A549 (cell line): ENCODE results near the gene RNF166. TPM values are rescaled to one million over a fixed set of nuclear protein-coding genes. Genes with fewer than 3 reads are reported as not detected.

Experiments used
- ATAC-seq, 2 experiments: fragments of 200-7000 bp in 1 of 2; fragments of >200 bp in 1 of 2; cut with Nextera tagmentation in 1 of 2; cut with Tn5 transposase in 1 of 2; 3 replicates each; pipeline versions ENCODE4 v1.8.0 to v1.9.1; 2018 to 2020; ENCODE audit warnings: mild to moderate bottlenecking in 1 of 2, moderate library complexity in 1 of 2
- CTCF ChIA-PET: fragments of 300-600 bp; sonication (Branson Sonifier 250); formaldehyde crosslinking; extraction: SDS; loops from one replicate; lab custom pipeline; 2021; ENCODE audit warnings: antibody characterized with exemption, inconsistent platforms; lab: Yijun Ruan, JAX
- POLR2A ChIA-PET: fragments of 350-600 bp; formaldehyde crosslinking; extraction: SDS; loops from one replicate; lab custom pipeline; 2021; ENCODE audit warnings: antibody characterized with exemption, inconsistent platforms; lab: Yijun Ruan, JAX
- DNase-seq, 2 experiments: peaks; one replicate each; pipeline versions ENCODE4 v3.0.0 to v3.0.0-alpha.2; 2011 to 2016; ENCODE audit warnings: low read depth in 1 of 2, low spot score in 1 of 2
- FAIRE-seq: peaks from 2 replicates; lab custom pipeline; 2011; peaks lifted over from hg19 to GRCh38; lab: Jason Lieb, UNC
- H3K27ac ChIP-seq, 2 experiments: fragments of >200 bp; sonication (Bioruptor Twin); formaldehyde crosslinking; 3 replicates each; pipeline ENCODE4 v1.5.1; 2016 to 2017
- H3K4me1 ChIP-seq: fragments of >200 bp; sonication (Bioruptor Twin); formaldehyde crosslinking; 3 replicates; pipeline ENCODE4 v1.6.1; 2016
- H3K4me2 ChIP-seq: fragments of >200 bp; sonication (Bioruptor Twin); formaldehyde crosslinking; 3 replicates; pipeline ENCODE4 v1.6.1; 2016
- H3K4me3 ChIP-seq: fragments of >200 bp; sonication (Bioruptor Twin); formaldehyde crosslinking; 3 replicates; pipeline ENCODE4 v1.5.1; 2016
- H3K9me3 ChIP-seq: fragments of >200 bp; sonication (Bioruptor Twin); formaldehyde crosslinking; 3 replicates; pipeline ENCODE4 v1.6.1; 2016
- CBX2 ChIP-seq: fragments of 200-600 bp; sonication (generic); IDR thresholded peaks from 2 replicates; pipeline ENCODE4 v1.6.1; 2016; ENCODE audit warnings: low read depth, mild to moderate bottlenecking, borderline replicate concordance
- CHD2 ChIP-seq: fragments of 150-350 bp; IDR thresholded peaks from 2 replicates; pipeline ENCODE4 v1.6.1; 2014; ENCODE audit warnings: low read length; ENCODE audit not compliant: partially characterized antibody
- CTCF ChIP-seq: fragments of >200 bp; sonication (Bioruptor Twin); formaldehyde crosslinking; IDR thresholded peaks from 3 replicates; pipeline ENCODE4 v1.5.1; 2016
- EHMT2 ChIP-seq: fragments of 200-600 bp; sonication (generic); IDR thresholded peaks from 2 replicates; pipeline ENCODE4 v1.6.1; 2016; ENCODE audit warnings: antibody characterized with exemption, low read depth, mild to moderate bottlenecking, moderate library complexity
- EP300 ChIP-seq, 2 experiments: fragments of >200 bp; sonication (Bioruptor Twin); formaldehyde crosslinking; IDR thresholded peaks; 2 replicates in 1 of 2; 3 replicates in 1 of 2; pipeline ENCODE4 v1.6.1; 2016 to 2017
- ESRRA ChIP-seq: fragments of 150-350 bp; IDR thresholded peaks from 2 replicates; pipeline ENCODE4 v1.6.1; 2014; ENCODE audit warnings: mild to moderate bottlenecking, low read length, borderline replicate concordance
- GATA3 ChIP-seq: IDR thresholded peaks from 2 replicates; pipeline ENCODE4 v1.6.1; 2012; ENCODE audit warnings: borderline replicate concordance
- HDAC2 ChIP-seq: fragments of 200-600 bp; sonication (generic); IDR thresholded peaks from 2 replicates; pipeline ENCODE4 v1.6.1; 2016
- HES2 ChIP-seq: fragments of >200 bp; sonication (Bioruptor Twin); formaldehyde crosslinking; IDR thresholded peaks from 2 replicates; pipeline ENCODE4 v1.6.1; 2016
- JUN ChIP-seq, 2 experiments: fragments of >200 bp; sonication (Bioruptor Twin); formaldehyde crosslinking; IDR thresholded peaks; 2 replicates in 1 of 2; 3 replicates in 1 of 2; pipeline ENCODE4 v1.6.1; 2016 to 2017
- KDM5A ChIP-seq: fragments of 200-600 bp; sonication (generic); IDR thresholded peaks from 2 replicates; pipeline ENCODE4 v1.6.1; 2016; ENCODE audit warnings: antibody characterized with exemption, mild to moderate bottlenecking
- MAFK ChIP-seq: fragments of 450-650 bp; IDR thresholded peaks from 2 replicates; pipeline ENCODE4 v1.6.1; 2014; ENCODE audit not compliant: partially characterized antibody
- NFE2L2 ChIP-seq: fragments of 150-350 bp; conservative IDR thresholded peaks from 2 replicates; pipeline ENCODE4 v1.6.1; 2014; ENCODE audit warnings: low read length
- NPAS2 ChIP-seq: fragments of 250-450 bp; sonication (Bioruptor Pico); IDR thresholded peaks from 2 replicates; pipeline ENCODE4 v1.8.0; 2022; ENCODE audit warnings: mild to moderate bottlenecking, moderate library complexity, borderline replicate concordance
- PBX3 ChIP-seq: IDR thresholded peaks from 2 replicates; pipeline ENCODE4 v1.6.1; 2012
- POLR2AphosphoS2 ChIP-seq: conservative IDR thresholded peaks from 2 replicates; pipeline ENCODE4 v1.6.1; 2012; ENCODE audit warnings: low read length, improper control_type of control experiment, inconsistent platforms
- RAD21 ChIP-seq, 2 experiments: fragments of >200 bp in 1 of 2; sonication (Bioruptor Twin) in 1 of 2; formaldehyde crosslinking in 1 of 2; IDR thresholded peaks in 1 of 2; conservative IDR thresholded peaks in 1 of 2; 2 replicates in 1 of 2; 3 replicates in 1 of 2; pipeline ENCODE4 v1.6.1; 2012 to 2018; ENCODE audit warnings: inconsistent platforms in 1 of 2
- RCOR1 ChIP-seq: fragments of 150-350 bp; IDR thresholded peaks from 2 replicates; pipeline ENCODE4 v1.6.1; 2014; ENCODE audit warnings: antibody characterized with exemption, low read length, low read depth
- REST ChIP-seq: fragments of 200-600 bp; sonication (generic); IDR thresholded peaks from 2 replicates; pipeline ENCODE4 v1.6.1; 2016; ENCODE audit warnings: antibody characterized with exemption, mild to moderate bottlenecking, moderate library complexity
- RFX5 ChIP-seq: fragments of 450-650 bp; IDR thresholded peaks from 2 replicates; pipeline ENCODE4 v1.7.1; 2014; ENCODE audit warnings: antibody characterized with exemption, mild to moderate bottlenecking, moderate library complexity
- TP53 ChIP-seq: fragments of 250-450 bp; sonication (Bioruptor Pico); IDR thresholded peaks from 2 replicates; pipeline ENCODE4 v1.5.0; 2021; ENCODE audit warnings: mild to moderate bottlenecking, moderate library complexity
- USF2 ChIP-seq: fragments of 450-650 bp; IDR thresholded peaks from 2 replicates; pipeline ENCODE4 v1.6.1; 2014; ENCODE audit warnings: antibody characterized with exemption
- ZSCAN20 ChIP-seq: fragments of 250-450 bp; sonication (Bioruptor Pico); IDR thresholded peaks from 2 replicates; pipeline ENCODE4 v1.8.0; 2022; ENCODE audit warnings: mild to moderate bottlenecking, moderate library complexity
- WGBS: methylation state at CpG from one replicate; pipeline ENCODE4 v1.1.6; 2017; ENCODE audit errors: missing lambda C conversion rate; 5-methylcytosine and 5-hydroxymethylcytosine counted together
- polyA plus RNA-seq, 4 experiments: library from polyadenylated mRNA; depleted of rRNA in 3 of 4; stranded (reverse); fragments of >200 nt; fragmentation: RNase III in 1 of 4; extraction: RNeasy Plus Mini Kit Qiagen cat#74134 plus additional on column Dnase treatment in 1 of 4; gene quantifications; 2 replicates in 3 of 4; 3 replicates in 1 of 4; pipeline ENCODE4 v1.2.3, GENCODE V29; 2011 to 2017

Gene RNF166
- polyA plus RNA-seq, 2 of the 4 experiments (the other 2 are of a cell fraction) = 9.4 to 11.6 TPM

GRCh38 chr16:88712362-88712979 is 6.3 kb upstream of the RNF166 start:
- H3K4me2 ChIP-seq = no peak overlapping the region
- H3K4me3 ChIP-seq = no peak overlapping the region
- ChIA-PET CTCF (interaction anchor here (0.5 kb wide), 1 partner anchor 127 kb away, joined by 3 read pairs; no protein-coding TSS in a partner anchor), POLR2A (no interaction called here)
- FAIRE-seq (no peak), DNase-seq (no peak), ATAC-seq (no peak)
- H3K9me3 ChIP-seq = no peaks in the 10 kb centered on the region
- 70% methylated on average over 17 of the region's 25 CpGs for WGBS
- TF ChIP-seq ESRRA (no peak), RFX5 (no peak), NFE2L2 (no peak), PBX3 (peak; percentile 34; the same call in 1 of the 2 replicates), USF2 (no peak), JUN (IDR thresholded peaks at IDR 0.05) (no peak), NPAS2 (CRISPR knock-in tag) (no peak), HES2 (no peak), GATA3 (no peak)
- H3K27ac ChIP-seq = 0 out of 6 replicates have a peak overlapping the region, but pooled peaks of 1 of the 2 experiments have one; percentile 3
- H3K4me1 ChIP-seq = peaks cover 2% of the 10 kb centered on the region; the same call in 1 of the 3 replicates

GRCh38 chr16:88711750-88712340 is 5.6 kb upstream of the RNF166 start:
- Histone ChIP-seq H3K4me2 (no peak overlapping the region), H3K4me1 (peaks cover 7% of the 10 kb centered on the region; the same call in 1 of the 3 replicates), H3K27ac (0 out of 6 replicates have a peak overlapping the region, but pooled peaks of 1 of the 2 experiments have one; percentile 3), H3K9me3 (no peaks in the 10 kb centered on the region), H3K4me3 (no peak overlapping the region)
- CTCF ChIA-PET = interaction anchor here (1.5 kb wide), 1 partner anchor 25 kb away, joined by 8 read pairs; no protein-coding TSS in a partner anchor
- DNase-seq (peak in 1 of 2 experiments; percentile 40), FAIRE-seq (no peak), ATAC-seq (peak in 1 of 2 experiments; percentile 40; a peak in 3 of 6 replicates)
- WGBS = 88% methylated on average over 12 of the region's 18 CpGs
- no peak for TF ChIP-seq EP300 (IDR thresholded peaks at IDR 0.05)
- no peak for TF ChIP-seq CTCF
- TF ChIP-seq GATA3 = no peak
- no peak for TF ChIP-seq MAFK
- no peak for TF ChIP-seq EHMT2
- TF ChIP-seq CBX2 = no peak
- TF ChIP-seq HDAC2 = no peak
- TF ChIP-seq POLR2AphosphoS2 = no peak
- no peak for TF ChIP-seq CHD2
- TF ChIP-seq PBX3 = no peak
- TF ChIP-seq RAD21 (conservative IDR thresholded peaks at IDR 0.05 in 1 of 2, IDR thresholded peaks at IDR 0.05 in 1 of 2) = no peak
- no peak for TF ChIP-seq NFE2L2
- no peak for TF ChIP-seq KDM5A
- no peak for TF ChIP-seq TP53
- no peak for TF ChIP-seq HES2
- no peak for TF ChIP-seq ZSCAN20 (CRISPR knock-in tag)
- no peak for TF ChIP-seq RCOR1
- TF ChIP-seq REST = no peak
- POLR2A ChIA-PET = no interaction called here
